ENCODE results near the gene FBXW4. TPM values are rescaled to one million over a fixed set of nuclear protein-coding genes. Genes with fewer than 3 reads are reported as not detected.

Gene FBXW4
- total RNA-seq, 4 donors from 2014 or later = 28.0 to 106 (median 58.1) TPM

GRCh38 chr10:101669181-101669580 lies 25.8 kb downstream of the FBXW4 start:
- Histone ChIP-seq H3K36me3 (peaks cover 0 to 93% (median 0%) of the 10 kb centered on the region in 3 donors), H3K9me3 (no peaks in the 10 kb centered on the region), H3K27me3 (no peaks in the 10 kb centered on the region), H3K27ac (no peak overlapping the region), H3K4me3 (no peak overlapping the region), H3K4me1 (no peaks in the 10 kb centered on the region)
- no peak for TF ChIP-seq POLR2A (IDR thresholded peaks at IDR 0.05)
- TF ChIP-seq CTCF (IDR thresholded peaks at IDR 0.05) = no peak
- DNase-seq = no peak

GRCh38 chr10:101668566-101668965 lies 26.4 kb downstream of the FBXW4 start:
- peaks cover 0 to 92% (median 0%) of the 10 kb centered on the region in 3 donors for H3K36me3 ChIP-seq
- no peak overlapping the region for H3K4me3 ChIP-seq
- no peak for TF ChIP-seq CTCF (IDR thresholded peaks at IDR 0.05)
- TF ChIP-seq POLR2A (IDR thresholded peaks at IDR 0.05) = no peak
- H3K27me3 ChIP-seq = no peaks in the 10 kb centered on the region
- no peak overlapping the region for H3K27ac ChIP-seq
- no peak for DNase-seq
- H3K9me3 ChIP-seq = no peaks in the 10 kb centered on the region
- H3K4me1 ChIP-seq = no peaks in the 10 kb centered on the region

GRCh38 chr10:101666083-101666482 lies 28.9 kb downstream of the FBXW4 start:
- H3K4me1 ChIP-seq = no peaks in the 10 kb centered on the region
- no peak for DNase-seq
- H3K9me3 ChIP-seq = no peaks in the 10 kb centered on the region
- no peaks in the 10 kb centered on the region for H3K27me3 ChIP-seq
- TF ChIP-seq POLR2A (IDR thresholded peaks at IDR 0.05) (no peak), CTCF (IDR thresholded peaks at IDR 0.05) (no peak)
- peaks cover 0 to 90% (median 0%) of the 10 kb centered on the region in 3 donors for H3K36me3 ChIP-seq
- H3K27ac ChIP-seq = no peak overlapping the region
- H3K4me3 ChIP-seq = no peak overlapping the region

- Histone ChIP-seq H3K27me3 (no peaks in the 10 kb centered on the region), H3K4me1 (no peaks in the 10 kb centered on the region), H3K36me3 (peaks cover 0 to 91% (median 0%) of the 10 kb centered on the region in 3 donors), H3K9me3 (no peaks in the 10 kb centered on the region), H3K27ac (no peak overlapping the region), H3K4me3 (no peak overlapping the region)
- no peak for DNase-seq
- TF ChIP-seq POLR2A (IDR thresholded peaks at IDR 0.05) (no peak), CTCF (IDR thresholded peaks at IDR 0.05) (no peak)
Observed at GRCh38 chr10:101663097-101663496, 31.9 kb downstream of the FBXW4 start.

- no peak for TF ChIP-seq CTCF (IDR thresholded peaks at IDR 0.05)
- no peak for TF ChIP-seq POLR2A (IDR thresholded peaks at IDR 0.05)
- no peaks in the 10 kb centered on the region for H3K9me3 ChIP-seq
- DNase-seq = no peak
- no peaks in the 10 kb centered on the region for H3K4me1 ChIP-seq
- H3K4me3 ChIP-seq = no peak overlapping the region
- no peak overlapping the region for H3K27ac ChIP-seq
- no peaks in the 10 kb centered on the region for H3K27me3 ChIP-seq
- peaks cover 0 to 86% (median 0%) of the 10 kb centered on the region in 3 donors for H3K36me3 ChIP-seq
Observed at GRCh38 chr10:101660256-101660655, 34.7 kb downstream of the FBXW4 start.

- no peak for DNase-seq
- TF ChIP-seq POLR2A (IDR thresholded peaks at IDR 0.05) (no peak), CTCF (IDR thresholded peaks at IDR 0.05) (no peak)
- peaks cover 0 to 76% (median 0%) of the 10 kb centered on the region in 3 donors for H3K36me3 ChIP-seq
- H3K4me3 ChIP-seq = no peak overlapping the region
- H3K9me3 ChIP-seq = no peaks in the 10 kb centered on the region
- no peaks in the 10 kb centered on the region for H3K4me1 ChIP-seq
- no peaks in the 10 kb centered on the region for H3K27me3 ChIP-seq
- no peak overlapping the region for H3K27ac ChIP-seq
Observed at GRCh38 chr10:101658975-101659374, 36.0 kb downstream of the FBXW4 start.
